Ovary (tissue), 9 donors: ENCODE results near the gene IL10. TPM values are rescaled to one million over a fixed set of nuclear protein-coding genes. Genes with fewer than 3 reads are reported as not detected.

Experiments used
- DNase-seq, 5 donors: peaks; one replicate each; pipeline ENCODE4 v3.0.0-alpha.2; 2019 to 2020
- H3K27ac ChIP-seq, 2 donors: fragments of 200-600 bp; one replicate each; pipeline versions ENCODE4 v1.5.1 to v1.8.0; 2019 to 2022
- H3K27me3 ChIP-seq: fragments of 200-600 bp; one replicate; pipeline ENCODE4 v1.8.0; 2022
- H3K36me3 ChIP-seq: fragments of 200-600 bp; sonication (generic); one replicate; pipeline ENCODE4 v1.5.1; 2019
- H3K4me1 ChIP-seq: one replicate; pipeline ENCODE4 v1.8.1; 2013; ENCODE audit warnings: mild to moderate bottlenecking, moderate library complexity; ENCODE audit not compliant: insufficient read depth
- H3K4me3 ChIP-seq: fragments of 200-600 bp; sonication (generic); one replicate; pipeline ENCODE4 v1.5.1; 2017
- H3K9me3 ChIP-seq, 2 donors: fragments of 200-600 bp in 1 of 2; sonication (generic) in 1 of 2; one replicate each; pipeline versions ENCODE4 v1.5.1 to v1.8.1; 2013 to 2019; ENCODE audit warnings: mild to moderate bottlenecking in 1 of 2, moderate library complexity in 1 of 2
- CTCF ChIP-seq, 3 donors: fragments of 450-650 bp in 2 of 3; fragments of 200-600 bp in 1 of 3; IDR thresholded peaks; one replicate each; pipeline versions ENCODE4 v1.5.1 to v1.8.0; 2016 to 2022; ENCODE audit warnings: antibody characterized with exemption in 3 of 3, mild to moderate bottlenecking in 1 of 3
- EP300 ChIP-seq: sonication (generic); formaldehyde crosslinking; IDR thresholded peaks from one replicate; pipeline ENCODE4 v1.6.1; 2017; ENCODE audit warnings: antibody characterized with exemption
- POLR2A ChIP-seq: fragments of 450-650 bp; IDR thresholded peaks from one replicate; pipeline ENCODE4 v1.6.1; 2017; ENCODE audit warnings: antibody characterized with exemption, mild to moderate bottlenecking, moderate library complexity
- WGBS, 3 donors: extraction: QIAGEN DNeasy Blood & Tissue Kit in 1 of 3; methylation state at CpG; one replicate each; pipeline versions ENCODE4 v1.1.5 to v1.1.7; 2013 to 2017; 5-methylcytosine and 5-hydroxymethylcytosine counted together
- intact Hi-C, 4 donors: fragments of 100-400 bp; cut with DNase I; formaldehyde crosslinking; loops; one replicate each; pipeline versions ENCODE4 v1.11.0 to v1.15.1; 2022 to 2023
- polyA plus RNA-seq, 2 donors: library from polyadenylated mRNA; stranded (reverse); fragments of 200-250 nt in 1 of 2; fragments of 350-450 nt in 1 of 2; fragmentation: Illumina TruSeq in 1 of 2; extraction: RNeasy Lipid Tissue Mini Kit (QIAGEN cat#74804) in 1 of 2; gene quantifications; one replicate each; pipeline ENCODE4 v1.2.3, GENCODE V29; 2013 to 2014
- total RNA-seq, 7 donors: library from RNA; depleted of rRNA in 2 of 7; stranded (reverse); fragments of >200 nt in 2 of 7; fragmentation: NEBNext Ultra II Directional in 3 of 7; extraction: Animal tissue kit (Norgen Biotek cat#: 25700) in 3 of 7; gene quantifications; one replicate each; pipeline versions ENCODE4 v1.1.0 to v1.2.4, GENCODE V29; 2016 to 2023
- donor health status: DM: no; HTN: no; CAD: no; lungs with moderate emphysema.
- donor health status: DM: no; HTN: no; CAD: no.
- donor health status: Bipolar disorder and iron deficiency.
- donor health status: DM: yes; HTN: yes; CAD: no.
- donor health status: DM: no; HTN: no; CAD: no.
- donor health status: DM: yes; HTN: yes; CAD: no.

Gene IL10
- total and polyA plus RNA-seq, 9 donors, result 0.25 to 4.0 (median 1.4) TPM; not detected in 1

- H3K4me1 ChIP-seq, result no peaks in the 10 kb centered on the region
- H3K9me3 ChIP-seq, result no peaks in the 10 kb centered on the region
- H3K27me3 ChIP-seq, result no peaks in the 10 kb centered on the region
- H3K4me3 ChIP-seq, result no peak overlapping the region
- DNase-seq, result no peak
- H3K36me3 ChIP-seq, result no peaks in the 10 kb centered on the region
- intact Hi-C loops, result no loop called here
- H3K27ac ChIP-seq, result no peak overlapping the region
- 83 to 86% (median 85%) methylated on average over 5 of the region's 5 CpGs for WGBS, 3 donors
- no peak for TF ChIP-seq POLR2A
- TF ChIP-seq EP300, result no peak
- TF ChIP-seq CTCF (IDR thresholded peaks at IDR 0.05), result no peak
Observed at GRCh38 chr1:206786212-206786886, 14.1 kb upstream of the IL10 start.

DNA sequence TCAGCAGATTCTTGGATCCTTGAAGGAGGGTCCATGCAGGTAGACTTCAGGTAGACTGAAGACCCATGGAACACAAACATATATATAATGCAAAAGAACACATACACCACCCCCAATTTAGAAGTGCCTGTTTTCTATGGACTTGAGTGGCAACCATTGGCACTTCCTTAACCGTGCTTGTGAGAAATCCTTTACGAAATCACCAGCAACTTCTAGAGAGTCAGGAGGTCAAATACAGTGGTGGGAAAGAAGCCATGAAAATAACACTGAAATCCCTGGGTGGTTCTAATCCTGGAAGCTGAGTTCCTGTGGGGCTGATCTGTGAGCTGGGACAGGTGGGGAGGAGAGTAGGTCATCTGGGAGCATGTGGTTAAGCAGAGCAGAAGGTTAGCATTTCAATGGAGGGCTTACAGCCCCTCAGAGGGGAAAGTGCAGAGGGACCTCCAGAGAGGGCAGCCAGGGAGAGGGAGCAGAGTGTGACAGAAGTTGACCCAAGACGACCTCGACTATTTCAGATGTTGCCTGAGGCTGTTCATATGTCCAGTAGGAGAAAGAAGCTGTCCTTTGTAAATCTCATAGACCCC lies 13.0 kb upstream of the IL10 start:
- no peaks in the 10 kb centered on the region for H3K36me3 ChIP-seq
- H3K4me3 ChIP-seq, result no peak overlapping the region
- no peak overlapping the region for H3K27ac ChIP-seq
- no peaks in the 10 kb centered on the region for H3K9me3 ChIP-seq
- no peaks in the 10 kb centered on the region for H3K27me3 ChIP-seq
- intact Hi-C loops, result no loop called here
- TF ChIP-seq POLR2A (no peak), EP300 (no peak), CTCF (IDR thresholded peaks at IDR 0.05) (no peak)
- no peaks in the 10 kb centered on the region for H3K4me1 ChIP-seq
- DNase-seq, result no peak
- 86 to 92% (median 91%) methylated on average over 4 of the region's 4 CpGs for WGBS, 3 donors

DNA sequence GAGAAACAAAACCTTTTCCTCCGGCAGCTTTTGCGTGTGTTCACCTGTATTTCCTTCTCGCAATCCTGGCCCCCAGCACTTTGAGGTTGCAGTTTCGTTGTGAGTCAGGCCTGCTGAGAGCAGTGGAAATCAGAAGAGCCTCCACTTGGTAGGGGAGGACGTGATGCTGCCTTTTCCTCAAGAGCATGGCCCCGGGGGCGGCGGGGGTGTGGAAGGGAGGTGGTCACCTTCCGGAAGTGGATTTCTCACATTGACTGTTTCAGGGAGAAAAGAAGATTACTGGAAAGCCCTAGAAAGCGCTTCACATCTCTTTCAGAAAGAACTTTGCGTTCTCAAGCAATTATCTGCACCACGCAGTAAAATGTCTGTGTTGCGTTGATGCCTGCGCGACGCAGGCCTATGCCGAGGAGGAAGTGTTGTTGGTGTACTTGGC lies 12.2 kb upstream of the IL10 start:
- 92 to 96% (median 95%) methylated on average over 17 of the region's 17 CpGs for WGBS, 3 donors
- Histone ChIP-seq H3K9me3 (no peaks in the 10 kb centered on the region), H3K4me1 (no peaks in the 10 kb centered on the region), H3K27ac (no peak overlapping the region), H3K4me3 (no peak overlapping the region), H3K27me3 (no peaks in the 10 kb centered on the region), H3K36me3 (no peaks in the 10 kb centered on the region)
- no peak for DNase-seq
- TF ChIP-seq EP300, result no peak
- no peak for TF ChIP-seq CTCF (IDR thresholded peaks at IDR 0.05)
- no peak for TF ChIP-seq POLR2A
- intact Hi-C loops, result no loop called here

GRCh38 chr1:206783506-206783905 lies 11.2 kb upstream of the IL10 start:
- Histone ChIP-seq H3K4me3 (no peak overlapping the region), H3K27me3 (no peaks in the 10 kb centered on the region), H3K4me1 (no peaks in the 10 kb centered on the region), H3K27ac (no peak overlapping the region), H3K36me3 (no peaks in the 10 kb centered on the region), H3K9me3 (no peaks in the 10 kb centered on the region)
- intact Hi-C loops, result no loop called here
- DNase-seq, result no peak
- no peak for TF ChIP-seq POLR2A
- no peak for TF ChIP-seq EP300
- TF ChIP-seq CTCF (IDR thresholded peaks at IDR 0.05), result no peak
- 68 to 86% (median 78%) methylated on average over 6 to 7 of the region's 7 CpGs for WGBS, 3 donors
